DND-41 (cell line): ENCODE measurements around the gene NR5A2.

Experiments
- ATAC-seq: fragments of 200-7000 bp; cut with Tn5 transposase; 3 replicates; pipeline ENCODE4 v1.9.1; 2021; ENCODE audit warnings: low read depth; ENCODE audit not compliant: insufficient read depth
- DNase-seq: peaks from one replicate; pipeline ENCODE4 v3.0.0-alpha.2; 2020
- H2AFZ ChIP-seq: 2 replicates; pipeline ENCODE4 v1.6.0; 2012; ENCODE audit warnings: low read depth, low read length
- H3K27ac ChIP-seq: 2 replicates; pipeline ENCODE4 v1.5.1; 2012; ENCODE audit warnings: low read length, inconsistent platforms
- H3K27me3 ChIP-seq: fragments of 200-600 bp; sonication (generic); 2 replicates; pipeline ENCODE4 v1.6.0; 2012; ENCODE audit warnings: low read length, mild to moderate bottlenecking, inconsistent platforms; ENCODE audit not compliant: insufficient read depth, poor library complexity
- H3K36me3 ChIP-seq: 2 replicates; pipeline ENCODE4 v1.5.1; 2012; ENCODE audit warnings: low read length, inconsistent platforms; ENCODE audit not compliant: insufficient read depth
- H3K4me1 ChIP-seq: 2 replicates; pipeline ENCODE4 v1.5.1; 2012; ENCODE audit warnings: mild to moderate bottlenecking, low read length; ENCODE audit not compliant: insufficient read depth
- H3K4me2 ChIP-seq: 2 replicates; pipeline ENCODE4 v1.6.0; 2012; ENCODE audit warnings: mild to moderate bottlenecking, moderate library complexity, low read length, inconsistent platforms; ENCODE audit not compliant: insufficient read depth
- H3K4me3 ChIP-seq, 2 experiments: fragments of 200-600 bp in 1 of 2; shearing (Covaris generic) in 1 of 2; 2 replicates each; pipeline ENCODE4 v1.5.1; 2012 to 2016; ENCODE audit warnings: inconsistent platforms in 2 of 2, low read length in 2 of 2, mild to moderate bottlenecking in 2 of 2, low read depth in 1 of 2, moderate library complexity in 1 of 2
- H3K79me2 ChIP-seq: 2 replicates; pipeline ENCODE4 v1.6.0; 2012; ENCODE audit warnings: low read length, inconsistent platforms; ENCODE audit not compliant: insufficient read depth
- H3K9ac ChIP-seq: 2 replicates; pipeline ENCODE4 v1.6.0; 2012; ENCODE audit warnings: low read depth, mild to moderate bottlenecking, inconsistent platforms, low read length, moderate library complexity
- H3K9me3 ChIP-seq: 2 replicates; pipeline ENCODE4 v1.5.1; 2012; ENCODE audit warnings: low read length, moderate library complexity, mild to moderate bottlenecking, inconsistent platforms; ENCODE audit not compliant: insufficient read depth, severe bottlenecking
- H4K20me1 ChIP-seq: 2 replicates; pipeline ENCODE4 v1.6.0; 2012; ENCODE audit warnings: low read length; ENCODE audit not compliant: insufficient read depth
- EZH2 ChIP-seq: IDR thresholded peaks from 3 replicates; pipeline ENCODE4 v1.6.1; 2012; ENCODE audit warnings: borderline replicate concordance, low read depth, mild to moderate bottlenecking, moderate library complexity, low read length, inconsistent platforms; ENCODE audit not compliant: severe bottlenecking
- TF ChIP-seq, protein P1 (sequence below): IDR thresholded peaks from 2 replicates; pipeline ENCODE4 v1.5.1; 2012; ENCODE audit warnings: borderline replicate concordance, low read length, moderate library complexity, mild to moderate bottlenecking; ENCODE audit not compliant: poor library complexity, severe bottlenecking; ENCODE audit errors: extremely low read depth

Gene NR5A2

DNA sequence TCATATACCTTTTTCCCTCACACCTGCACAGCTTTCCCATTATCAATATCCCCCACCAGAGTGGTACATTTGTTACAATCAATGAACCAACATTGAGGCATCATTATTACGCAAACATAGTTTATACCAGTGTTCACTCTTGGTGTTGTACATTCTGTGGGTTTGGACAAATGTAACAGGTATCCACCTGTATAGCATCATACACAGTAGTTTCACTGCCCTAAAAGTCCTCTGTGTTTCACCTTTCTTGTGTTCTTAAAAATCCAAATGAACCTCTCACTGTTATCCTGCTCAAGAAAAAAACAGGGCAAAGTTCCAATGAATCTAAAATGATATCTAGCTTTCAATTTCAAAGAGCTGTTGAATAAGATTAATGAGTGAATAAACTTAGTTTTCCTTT lies 45.9 kb upstream of the NR5A2 start:
- no peak overlapping the region for H2AFZ ChIP-seq
- H4K20me1 ChIP-seq: no peaks in the 10 kb centered on the region
- H3K27me3 ChIP-seq: peaks cover 8% of the 10 kb centered on the region
- H3K79me2 ChIP-seq: no peaks in the 10 kb centered on the region
- TF ChIP-seq EZH2: no peak
- TF ChIP-seq, protein P1, sequence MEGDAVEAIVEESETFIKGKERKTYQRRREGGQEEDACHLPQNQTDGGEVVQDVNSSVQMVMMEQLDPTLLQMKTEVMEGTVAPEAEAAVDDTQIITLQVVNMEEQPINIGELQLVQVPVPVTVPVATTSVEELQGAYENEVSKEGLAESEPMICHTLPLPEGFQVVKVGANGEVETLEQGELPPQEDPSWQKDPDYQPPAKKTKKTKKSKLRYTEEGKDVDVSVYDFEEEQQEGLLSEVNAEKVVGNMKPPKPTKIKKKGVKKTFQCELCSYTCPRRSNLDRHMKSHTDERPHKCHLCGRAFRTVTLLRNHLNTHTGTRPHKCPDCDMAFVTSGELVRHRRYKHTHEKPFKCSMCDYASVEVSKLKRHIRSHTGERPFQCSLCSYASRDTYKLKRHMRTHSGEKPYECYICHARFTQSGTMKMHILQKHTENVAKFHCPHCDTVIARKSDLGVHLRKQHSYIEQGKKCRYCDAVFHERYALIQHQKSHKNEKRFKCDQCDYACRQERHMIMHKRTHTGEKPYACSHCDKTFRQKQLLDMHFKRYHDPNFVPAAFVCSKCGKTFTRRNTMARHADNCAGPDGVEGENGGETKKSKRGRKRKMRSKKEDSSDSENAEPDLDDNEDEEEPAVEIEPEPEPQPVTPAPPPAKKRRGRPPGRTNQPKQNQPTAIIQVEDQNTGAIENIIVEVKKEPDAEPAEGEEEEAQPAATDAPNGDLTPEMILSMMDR: no peak
- no peak overlapping the region for H3K4me3 ChIP-seq
- no peaks in the 10 kb centered on the region for H3K9me3 ChIP-seq
- no peaks in the 10 kb centered on the region for H3K4me1 ChIP-seq
- H3K9ac ChIP-seq: no peak overlapping the region
- DNase-seq: no peak
- ATAC-seq: no peak
- no peak overlapping the region for H3K4me2 ChIP-seq
- H3K36me3 ChIP-seq: no peaks in the 10 kb centered on the region
- H3K27ac ChIP-seq: no peak overlapping the region

DNA sequence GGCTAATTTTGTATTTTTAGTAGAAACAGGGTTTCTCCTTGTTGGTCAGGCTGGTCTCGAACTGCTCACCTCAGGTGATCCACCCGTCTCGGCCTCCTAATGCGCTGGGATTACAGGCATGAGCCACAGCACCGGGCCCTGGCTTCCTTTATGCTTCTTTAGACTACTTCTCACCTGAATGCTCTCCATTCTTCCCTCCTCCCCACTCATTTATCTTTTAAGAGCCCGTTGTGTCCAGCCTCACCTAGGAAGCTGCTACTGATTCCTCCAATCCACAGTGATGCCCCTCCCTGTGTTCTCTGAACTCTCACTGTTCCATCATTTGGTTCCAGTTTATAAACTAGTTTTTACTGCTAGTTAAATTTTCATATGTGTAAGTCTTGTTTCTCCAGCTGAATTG lies 44.9 kb upstream of the NR5A2 start:
- no peak for TF ChIP-seq EZH2
- TF ChIP-seq, protein P1: no peak
- no peak overlapping the region for H3K27ac ChIP-seq
- no peak overlapping the region for H3K4me3 ChIP-seq
- no peak overlapping the region for H3K4me2 ChIP-seq
- peaks cover 5% of the 10 kb centered on the region for H3K27me3 ChIP-seq
- H3K4me1 ChIP-seq: no peaks in the 10 kb centered on the region
- no peak overlapping the region for H3K9ac ChIP-seq
- H3K36me3 ChIP-seq: no peaks in the 10 kb centered on the region
- DNase-seq (no peak), ATAC-seq (no peak)
- H3K79me2 ChIP-seq: no peaks in the 10 kb centered on the region
- H3K9me3 ChIP-seq: no peaks in the 10 kb centered on the region
- no peak overlapping the region for H2AFZ ChIP-seq
- H4K20me1 ChIP-seq: no peaks in the 10 kb centered on the region

DNA sequence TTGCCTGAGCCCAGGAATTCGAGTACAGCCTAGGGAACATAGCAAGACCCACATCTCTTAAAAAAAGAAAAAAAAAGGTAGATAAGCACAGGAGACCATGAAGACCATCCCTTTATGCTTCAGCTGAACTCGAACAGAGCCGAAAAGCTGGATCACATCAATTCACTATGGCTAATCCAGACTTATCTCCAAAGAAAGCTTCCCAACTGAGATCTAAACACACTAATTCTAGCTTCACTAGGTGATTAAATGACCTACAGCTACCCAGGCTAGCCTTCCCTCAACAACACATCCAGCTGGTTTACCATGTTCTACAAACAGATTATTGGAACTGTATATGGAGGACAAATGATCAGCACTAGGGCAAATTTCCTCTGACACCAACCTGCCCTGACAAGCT lies 44.0 kb upstream of the NR5A2 start:
- no peak overlapping the region for H3K27ac ChIP-seq
- no peak overlapping the region for H3K4me3 ChIP-seq
- ATAC-seq: no peak
- no peaks in the 10 kb centered on the region for H3K4me1 ChIP-seq
- no peak overlapping the region for H3K9ac ChIP-seq
- no peak for DNase-seq
- H3K9me3 ChIP-seq: no peaks in the 10 kb centered on the region
- H2AFZ ChIP-seq: no peak overlapping the region
- H3K27me3 ChIP-seq: peaks cover 5% of the 10 kb centered on the region
- no peaks in the 10 kb centered on the region for H4K20me1 ChIP-seq
- TF ChIP-seq, protein P1: no peak
- TF ChIP-seq EZH2: no peak
- no peaks in the 10 kb centered on the region for H3K36me3 ChIP-seq
- no peaks in the 10 kb centered on the region for H3K79me2 ChIP-seq
- H3K4me2 ChIP-seq: no peak overlapping the region
